Liver (tissue), 3 donors: ENCODE data around the gene SPRN.

ENCODE experiments used
- ATF3 ChIP-seq: IDR thresholded peaks from 2 replicates; pipeline ENCODE4 v1.6.1; 2016; ENCODE audit warnings: antibody characterized with exemption
- EGR1 ChIP-seq, 2 donors: IDR thresholded peaks; 2 replicates each; pipeline ENCODE4 v1.6.1; 2016 to 2018; ENCODE audit warnings: antibody characterized with exemption in 2 of 2, low read depth in 2 of 2
- FOXA1 ChIP-seq: IDR thresholded peaks from 2 replicates; pipeline ENCODE4 v1.6.1; 2016; ENCODE audit warnings: antibody characterized with exemption
- FOXA2 ChIP-seq: IDR thresholded peaks from 2 replicates; pipeline ENCODE4 v1.6.1; 2016; ENCODE audit warnings: antibody characterized with exemption
- GABPA ChIP-seq, 2 donors: IDR thresholded peaks in 1 of 2; conservative IDR thresholded peaks in 1 of 2; 2 replicates each; pipeline ENCODE4 v1.6.1; 2016; ENCODE audit warnings: antibody characterized with exemption in 2 of 2, mild to moderate bottlenecking in 1 of 2, moderate library complexity in 1 of 2
- HNF4A ChIP-seq, 2 donors: conservative IDR thresholded peaks; 2 replicates each; pipeline ENCODE4 v1.6.1; 2016; ENCODE audit warnings: antibody characterized with exemption in 2 of 2, mild to moderate bottlenecking in 2 of 2
- JUND ChIP-seq, 2 donors: IDR thresholded peaks; 2 replicates each; pipeline ENCODE4 v1.6.1; 2016; ENCODE audit warnings: antibody characterized with exemption in 2 of 2
- MAX ChIP-seq: IDR thresholded peaks from 2 replicates; pipeline ENCODE4 v1.6.1; 2016; ENCODE audit warnings: antibody characterized with exemption
- NR2F2 ChIP-seq: IDR thresholded peaks from 2 replicates; pipeline ENCODE4 v1.6.1; 2016; ENCODE audit warnings: antibody characterized with exemption
- RAD21 ChIP-seq, 2 donors: IDR thresholded peaks; 2 replicates each; pipeline ENCODE4 v1.6.1; 2016; ENCODE audit warnings: antibody characterized with exemption in 2 of 2, mild to moderate bottlenecking in 2 of 2
- YY1 ChIP-seq: IDR thresholded peaks from 2 replicates; pipeline ENCODE4 v1.6.1; 2016; ENCODE audit warnings: antibody characterized with exemption, mild to moderate bottlenecking
- TF ChIP-seq, protein P1 (sequence below): fragments of 150-350 bp; IDR thresholded peaks from 2 replicates; pipeline ENCODE4 v1.5.1; 2017; ENCODE audit warnings: improper control_type of control experiment, low read depth, low read length; ENCODE audit not compliant: missing input control
- TF ChIP-seq, protein P2 (sequence below): IDR thresholded peaks from 2 replicates; pipeline ENCODE4 v1.6.1; 2016; ENCODE audit warnings: antibody characterized with exemption
- TF ChIP-seq, protein P3 (sequence below): IDR thresholded peaks from 2 replicates; pipeline ENCODE4 v1.6.1; 2016; ENCODE audit warnings: antibody characterized with exemption, mild to moderate bottlenecking
- donor health status: healthy.
- donor health status: healthy.

DNA sequence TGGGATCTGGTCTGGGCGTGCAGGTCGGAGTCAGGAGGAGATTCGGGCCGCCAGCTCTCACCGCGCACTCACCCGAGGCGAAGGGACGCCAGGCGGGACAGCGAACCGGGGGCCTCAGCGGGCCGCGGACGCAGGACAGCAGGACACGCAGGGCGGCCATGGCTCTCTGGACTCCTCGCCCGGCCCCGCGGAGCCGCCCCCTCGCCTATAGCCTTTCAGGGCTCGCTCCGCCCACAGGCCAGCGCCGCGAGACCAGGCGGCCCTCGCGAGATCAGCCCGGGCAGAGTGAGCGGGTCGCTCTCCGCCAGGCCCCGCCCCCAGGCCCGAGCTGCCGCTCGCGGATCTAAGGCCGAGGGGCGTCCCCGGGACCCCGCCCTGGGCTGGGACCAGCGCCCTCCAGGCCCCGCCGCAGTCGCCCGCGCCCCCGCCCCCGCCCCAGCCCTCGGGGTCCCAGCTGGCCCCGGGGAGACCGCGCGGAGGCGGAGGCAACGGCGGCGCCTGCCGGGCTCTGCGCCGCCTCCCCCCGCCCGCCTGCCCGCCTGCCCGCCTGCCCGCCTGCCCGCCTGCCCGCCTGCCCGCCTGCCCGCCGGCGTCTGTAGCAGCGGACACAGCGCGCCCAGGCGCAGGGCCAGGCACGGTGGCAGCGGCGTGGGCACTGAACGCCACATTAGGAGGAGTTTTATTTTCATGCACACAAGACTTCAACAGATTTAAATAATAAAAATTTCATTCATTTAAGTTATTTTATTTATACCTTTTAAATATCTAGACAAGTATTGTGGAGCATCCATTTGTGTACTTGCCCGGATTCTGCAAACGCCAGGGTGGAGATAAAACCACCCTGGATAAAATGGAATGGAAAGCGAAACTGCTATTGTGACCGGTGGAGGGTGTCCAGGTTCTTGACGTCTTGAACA is 51.0 kb downstream of the SPRN start, which contains the start of gene ECHS1:
- TF ChIP-seq, protein P1, sequence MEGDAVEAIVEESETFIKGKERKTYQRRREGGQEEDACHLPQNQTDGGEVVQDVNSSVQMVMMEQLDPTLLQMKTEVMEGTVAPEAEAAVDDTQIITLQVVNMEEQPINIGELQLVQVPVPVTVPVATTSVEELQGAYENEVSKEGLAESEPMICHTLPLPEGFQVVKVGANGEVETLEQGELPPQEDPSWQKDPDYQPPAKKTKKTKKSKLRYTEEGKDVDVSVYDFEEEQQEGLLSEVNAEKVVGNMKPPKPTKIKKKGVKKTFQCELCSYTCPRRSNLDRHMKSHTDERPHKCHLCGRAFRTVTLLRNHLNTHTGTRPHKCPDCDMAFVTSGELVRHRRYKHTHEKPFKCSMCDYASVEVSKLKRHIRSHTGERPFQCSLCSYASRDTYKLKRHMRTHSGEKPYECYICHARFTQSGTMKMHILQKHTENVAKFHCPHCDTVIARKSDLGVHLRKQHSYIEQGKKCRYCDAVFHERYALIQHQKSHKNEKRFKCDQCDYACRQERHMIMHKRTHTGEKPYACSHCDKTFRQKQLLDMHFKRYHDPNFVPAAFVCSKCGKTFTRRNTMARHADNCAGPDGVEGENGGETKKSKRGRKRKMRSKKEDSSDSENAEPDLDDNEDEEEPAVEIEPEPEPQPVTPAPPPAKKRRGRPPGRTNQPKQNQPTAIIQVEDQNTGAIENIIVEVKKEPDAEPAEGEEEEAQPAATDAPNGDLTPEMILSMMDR = no peak
- TF ChIP-seq MAX = no peak
- no peak for TF ChIP-seq ATF3
- peak; percentile 76 for TF ChIP-seq YY1
- TF ChIP-seq EGR1 (IDR thresholded peaks at IDR 0.05; ENCODE audit: low read depth in 2 of 2) = peak; percentile 13 to 24
- no peak for TF ChIP-seq RAD21 (IDR thresholded peaks at IDR 0.05)
- TF ChIP-seq, protein P2, sequence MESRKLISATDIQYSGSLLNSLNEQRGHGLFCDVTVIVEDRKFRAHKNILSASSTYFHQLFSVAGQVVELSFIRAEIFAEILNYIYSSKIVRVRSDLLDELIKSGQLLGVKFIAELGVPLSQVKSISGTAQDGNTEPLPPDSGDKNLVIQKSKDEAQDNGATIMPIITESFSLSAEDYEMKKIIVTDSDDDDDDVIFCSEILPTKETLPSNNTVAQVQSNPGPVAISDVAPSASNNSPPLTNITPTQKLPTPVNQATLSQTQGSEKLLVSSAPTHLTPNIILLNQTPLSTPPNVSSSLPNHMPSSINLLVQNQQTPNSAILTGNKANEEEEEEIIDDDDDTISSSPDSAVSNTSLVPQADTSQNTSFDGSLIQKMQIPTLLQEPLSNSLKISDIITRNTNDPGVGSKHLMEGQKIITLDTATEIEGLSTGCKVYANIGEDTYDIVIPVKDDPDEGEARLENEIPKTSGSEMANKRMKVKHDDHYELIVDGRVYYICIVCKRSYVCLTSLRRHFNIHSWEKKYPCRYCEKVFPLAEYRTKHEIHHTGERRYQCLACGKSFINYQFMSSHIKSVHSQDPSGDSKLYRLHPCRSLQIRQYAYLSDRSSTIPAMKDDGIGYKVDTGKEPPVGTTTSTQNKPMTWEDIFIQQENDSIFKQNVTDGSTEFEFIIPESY = peak; percentile 98
- peak in 1 of 2 donors; percentile 25 for TF ChIP-seq HNF4A (conservative IDR thresholded peaks at IDR 0.05)
- TF ChIP-seq FOXA1 = no peak
- TF ChIP-seq, protein P3, sequence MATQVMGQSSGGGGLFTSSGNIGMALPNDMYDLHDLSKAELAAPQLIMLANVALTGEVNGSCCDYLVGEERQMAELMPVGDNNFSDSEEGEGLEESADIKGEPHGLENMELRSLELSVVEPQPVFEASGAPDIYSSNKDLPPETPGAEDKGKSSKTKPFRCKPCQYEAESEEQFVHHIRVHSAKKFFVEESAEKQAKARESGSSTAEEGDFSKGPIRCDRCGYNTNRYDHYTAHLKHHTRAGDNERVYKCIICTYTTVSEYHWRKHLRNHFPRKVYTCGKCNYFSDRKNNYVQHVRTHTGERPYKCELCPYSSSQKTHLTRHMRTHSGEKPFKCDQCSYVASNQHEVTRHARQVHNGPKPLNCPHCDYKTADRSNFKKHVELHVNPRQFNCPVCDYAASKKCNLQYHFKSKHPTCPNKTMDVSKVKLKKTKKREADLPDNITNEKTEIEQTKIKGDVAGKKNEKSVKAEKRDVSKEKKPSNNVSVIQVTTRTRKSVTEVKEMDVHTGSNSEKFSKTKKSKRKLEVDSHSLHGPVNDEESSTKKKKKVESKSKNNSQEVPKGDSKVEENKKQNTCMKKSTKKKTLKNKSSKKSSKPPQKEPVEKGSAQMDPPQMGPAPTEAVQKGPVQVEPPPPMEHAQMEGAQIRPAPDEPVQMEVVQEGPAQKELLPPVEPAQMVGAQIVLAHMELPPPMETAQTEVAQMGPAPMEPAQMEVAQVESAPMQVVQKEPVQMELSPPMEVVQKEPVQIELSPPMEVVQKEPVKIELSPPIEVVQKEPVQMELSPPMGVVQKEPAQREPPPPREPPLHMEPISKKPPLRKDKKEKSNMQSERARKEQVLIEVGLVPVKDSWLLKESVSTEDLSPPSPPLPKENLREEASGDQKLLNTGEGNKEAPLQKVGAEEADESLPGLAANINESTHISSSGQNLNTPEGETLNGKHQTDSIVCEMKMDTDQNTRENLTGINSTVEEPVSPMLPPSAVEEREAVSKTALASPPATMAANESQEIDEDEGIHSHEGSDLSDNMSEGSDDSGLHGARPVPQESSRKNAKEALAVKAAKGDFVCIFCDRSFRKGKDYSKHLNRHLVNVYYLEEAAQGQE = no peak
- TF ChIP-seq NR2F2 = no peak
- no peak for TF ChIP-seq JUND (IDR thresholded peaks at IDR 0.05)
- no peak for TF ChIP-seq GABPA (IDR thresholded peaks at IDR 0.05 in 1 of 2, conservative IDR thresholded peaks at IDR 0.05 in 1 of 2)
- TF ChIP-seq FOXA2 = no peak
